Ovary (tissue), 3 donors: Measurements from ENCODE around the gene MZT2A.
"Not testable (repeated sequence)": the region's sequence is repeated elsewhere in the genome, so short reads cannot be mapped to it uniquely, and the experiment has no call there.

Source experiments
- POLR2A ChIP-seq: fragments of 450-650 bp; IDR thresholded peaks from one replicate; pipeline ENCODE4 v1.6.1; 2017; ENCODE audit warnings: antibody characterized with exemption, mild to moderate bottlenecking, moderate library complexity
- TF ChIP-seq, protein P1 (sequence below), 3 donors: fragments of 450-650 bp in 2 of 3; fragments of 200-600 bp in 1 of 3; IDR thresholded peaks; one replicate each; pipeline versions ENCODE4 v1.5.1 to v1.8.0; 2016 to 2022; ENCODE audit warnings: antibody characterized with exemption in 3 of 3, mild to moderate bottlenecking in 1 of 3
- donor health status: DM: no; HTN: no; CAD: no.

DNA sequence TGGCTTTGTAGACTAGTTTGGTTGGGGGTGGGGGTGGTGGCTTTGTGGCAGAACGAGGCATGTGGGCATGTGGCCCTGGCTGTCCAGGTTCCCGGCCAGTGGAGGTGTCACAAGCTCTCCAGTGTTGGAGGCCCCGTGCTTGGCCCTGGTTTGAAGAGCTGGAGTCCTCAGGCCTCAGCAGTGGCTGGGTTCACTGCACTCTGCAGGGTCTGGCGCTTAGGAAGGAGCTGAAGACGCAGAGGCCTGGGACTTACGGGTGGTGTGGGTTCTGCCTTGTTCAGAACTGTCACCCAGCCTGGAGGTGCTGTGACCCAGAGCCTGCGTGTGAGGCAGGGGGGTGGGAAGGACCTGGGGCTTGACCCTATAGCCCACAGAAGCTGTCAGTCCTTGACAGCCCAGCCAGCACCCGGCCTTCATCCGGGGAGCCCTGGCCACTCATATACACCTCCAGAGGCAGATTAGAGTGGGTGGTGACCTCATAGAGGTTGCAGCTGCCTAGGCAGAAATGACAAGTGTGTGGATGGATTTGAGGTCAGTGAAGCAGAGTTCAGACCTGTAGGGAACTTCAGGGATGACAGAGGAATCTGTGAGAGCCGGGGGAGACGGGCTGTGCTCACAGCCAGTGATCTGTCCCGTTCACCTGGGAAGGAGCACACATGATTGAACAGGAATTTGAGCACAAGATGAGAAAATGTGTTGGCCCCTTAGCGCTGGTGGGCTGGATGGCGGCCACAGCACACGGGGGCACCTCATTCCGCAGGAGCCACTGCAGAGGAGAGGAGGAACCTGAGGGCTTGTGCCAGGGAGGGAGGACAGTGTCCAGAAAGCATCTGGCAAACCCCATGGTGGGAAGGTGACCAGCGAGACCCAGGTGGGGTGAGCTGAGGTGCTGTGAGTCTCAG, 20.0 kb upstream of the MZT2A start:
- not testable (repeated sequence) for TF ChIP-seq POLR2A
- TF ChIP-seq, protein P1, sequence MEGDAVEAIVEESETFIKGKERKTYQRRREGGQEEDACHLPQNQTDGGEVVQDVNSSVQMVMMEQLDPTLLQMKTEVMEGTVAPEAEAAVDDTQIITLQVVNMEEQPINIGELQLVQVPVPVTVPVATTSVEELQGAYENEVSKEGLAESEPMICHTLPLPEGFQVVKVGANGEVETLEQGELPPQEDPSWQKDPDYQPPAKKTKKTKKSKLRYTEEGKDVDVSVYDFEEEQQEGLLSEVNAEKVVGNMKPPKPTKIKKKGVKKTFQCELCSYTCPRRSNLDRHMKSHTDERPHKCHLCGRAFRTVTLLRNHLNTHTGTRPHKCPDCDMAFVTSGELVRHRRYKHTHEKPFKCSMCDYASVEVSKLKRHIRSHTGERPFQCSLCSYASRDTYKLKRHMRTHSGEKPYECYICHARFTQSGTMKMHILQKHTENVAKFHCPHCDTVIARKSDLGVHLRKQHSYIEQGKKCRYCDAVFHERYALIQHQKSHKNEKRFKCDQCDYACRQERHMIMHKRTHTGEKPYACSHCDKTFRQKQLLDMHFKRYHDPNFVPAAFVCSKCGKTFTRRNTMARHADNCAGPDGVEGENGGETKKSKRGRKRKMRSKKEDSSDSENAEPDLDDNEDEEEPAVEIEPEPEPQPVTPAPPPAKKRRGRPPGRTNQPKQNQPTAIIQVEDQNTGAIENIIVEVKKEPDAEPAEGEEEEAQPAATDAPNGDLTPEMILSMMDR (IDR thresholded peaks at IDR 0.05): not testable (repeated sequence)
